Measurements from ENCODE around the gene CELSR1. TPM values are rescaled to one million over a fixed set of nuclear protein-coding genes. Genes with fewer than 3 reads are reported as not detected.
A peak's percentile ranks its signal among the peaks of the same experiment; 100 is the strongest.

CELSR1 gene
- total RNA-seq, 3 donors from 2014 or later (not counting 1 experiment from before 2014, with no cell fraction given), result 0.89 to 3.9 (median 1.9) TPM

- Mint-ChIP-seq H3K27me3 (ENCODE audit: low read depth in 2 of 2) (no peaks in the 10 kb centered on the region), H3K27ac (peak within 1 kb of the TSS; percentile 90 to 96), H3K4me3 (peak within 1 kb of the TSS; percentile 96), H3K36me3 (peaks cover 18% of the 10 kb centered on the region), H3K4me1 (peaks cover 35 to 41% of the 10 kb centered on the region in 2 donors), H3K9me3 (no peaks in the 10 kb centered on the region)
- H3K4me1 ChIP-seq (ENCODE audit: control insufficient read depth, insufficient read depth, low read length), result peaks cover 19% of the 10 kb centered on the region
- H3K36me3 ChIP-seq (ENCODE audit: control insufficient read depth, insufficient read depth, low read length), result peaks cover 20% of the 10 kb centered on the region
- intact Hi-C loops (cut with micrococcal nuclease), result no loop called here
- no peaks in the 10 kb centered on the region for H3K9me3 ChIP-seq (ENCODE audit: control insufficient read depth, insufficient read depth, low read length)
- peak; percentile 76 to 85 for DNase-seq
- H3K27me3 ChIP-seq (ENCODE audit: control insufficient read depth, insufficient read depth, low read length), result no peaks in the 10 kb centered on the region
- peak within 1 kb of the TSS; percentile 94 for H3K4me3 ChIP-seq (ENCODE audit: low read length)
- peak; percentile 91 to 93 (median 93) for ATAC-seq
- H3K27ac ChIP-seq (ENCODE audit: low read length), result peak within 1 kb of the TSS; percentile 82
- TF ChIP-seq CTCF (IDR thresholded peaks at IDR 0.05), result no peak
- WGBS (ENCODE audit: insufficient coverage), result 1% methylated on average over 90 of the region's 93 CpGs
Observed at GRCh38 chr22:46335201-46336118, 202.0 kb downstream of the CELSR1 start, which contains the start of gene TRMU. Gene TRMU, plus strand, starts transcription at chr22:46335714. Its CDS starts 51 bp downstream, at chr22:46335765.

GRCh38 chr22:46331496-46331895 is 205.9 kb downstream of the CELSR1 start:
- peaks cover 14% of the 10 kb centered on the region for H3K4me1 ChIP-seq (ENCODE audit: control insufficient read depth, insufficient read depth, low read length)
- Mint-ChIP-seq H3K9me3 (no peaks in the 10 kb centered on the region), H3K27me3 (ENCODE audit: low read depth in 2 of 2) (no peaks in the 10 kb centered on the region), H3K36me3 (no peaks in the 10 kb centered on the region), H3K27ac (no peak overlapping the region), H3K4me3 (no peak overlapping the region), H3K4me1 (peaks cover 5 to 10% of the 10 kb centered on the region in 2 donors)
- no peak for ATAC-seq
- H3K9me3 ChIP-seq (ENCODE audit: control insufficient read depth, insufficient read depth, low read length), result no peaks in the 10 kb centered on the region
- intact Hi-C loops (cut with micrococcal nuclease), result no loop called here
- H3K4me3 ChIP-seq (ENCODE audit: low read length), result no peak overlapping the region
- no peak overlapping the region for H3K27ac ChIP-seq (ENCODE audit: low read length)
- H3K27me3 ChIP-seq (ENCODE audit: control insufficient read depth, insufficient read depth, low read length), result no peaks in the 10 kb centered on the region
- no peaks in the 10 kb centered on the region for H3K36me3 ChIP-seq (ENCODE audit: control insufficient read depth, insufficient read depth, low read length)
- no peak for TF ChIP-seq CTCF (IDR thresholded peaks at IDR 0.05)
- 98% methylated on average over 23 of the region's 23 CpGs for WGBS (ENCODE audit: insufficient coverage)
- no peak for DNase-seq

- peaks cover 0 to 5% of the 10 kb centered on the region in 2 donors for H3K4me1 Mint-ChIP-seq
- no peaks in the 10 kb centered on the region for H3K27me3 Mint-ChIP-seq (ENCODE audit: low read depth in 2 of 2)
- intact Hi-C loops (cut with micrococcal nuclease), result no loop called here
- H3K9me3 Mint-ChIP-seq, result no peaks in the 10 kb centered on the region
- DNase-seq, result no peak
- H3K27ac Mint-ChIP-seq, result no peak overlapping the region
- no peak overlapping the region for H3K27ac ChIP-seq (ENCODE audit: low read length)
- no peaks in the 10 kb centered on the region for H3K36me3 Mint-ChIP-seq
- peaks cover 7% of the 10 kb centered on the region for H3K4me1 ChIP-seq (ENCODE audit: control insufficient read depth, insufficient read depth, low read length)
- 95% methylated on average over 4 of the region's 4 CpGs for WGBS (ENCODE audit: insufficient coverage)
- no peaks in the 10 kb centered on the region for H3K27me3 ChIP-seq (ENCODE audit: control insufficient read depth, insufficient read depth, low read length)
- no peak overlapping the region for H3K4me3 Mint-ChIP-seq
- H3K36me3 ChIP-seq (ENCODE audit: control insufficient read depth, insufficient read depth, low read length), result no peaks in the 10 kb centered on the region
- no peaks in the 10 kb centered on the region for H3K9me3 ChIP-seq (ENCODE audit: control insufficient read depth, insufficient read depth, low read length)
- ATAC-seq, result no peak
- TF ChIP-seq CTCF (IDR thresholded peaks at IDR 0.05), result no peak
- no peak overlapping the region for H3K4me3 ChIP-seq (ENCODE audit: low read length)
Observed at GRCh38 chr22:46330426-46330825, 207.0 kb downstream of the CELSR1 start.

All from natural killer cell (primary cell).